Measurements from ENCODE around the gene CPNE1. TPM values are rescaled to one million over a fixed set of nuclear protein-coding genes. Genes with fewer than 3 reads are reported as not detected.

Gene CPNE1
- total RNA-seq, 6 donors from 2014 or later = 48.8 to 210 (median 177) TPM

- ATAC-seq (ENCODE audit: low FRiP score in 2 of 2) (no peak), DNase-seq (no peak)
- H3K4me1 ChIP-seq = peaks cover 6 to 28% (median 20%) of the 10 kb centered on the region in 4 donors
- no peak overlapping the region for H3K27ac ChIP-seq
- TF ChIP-seq, protein P1, sequence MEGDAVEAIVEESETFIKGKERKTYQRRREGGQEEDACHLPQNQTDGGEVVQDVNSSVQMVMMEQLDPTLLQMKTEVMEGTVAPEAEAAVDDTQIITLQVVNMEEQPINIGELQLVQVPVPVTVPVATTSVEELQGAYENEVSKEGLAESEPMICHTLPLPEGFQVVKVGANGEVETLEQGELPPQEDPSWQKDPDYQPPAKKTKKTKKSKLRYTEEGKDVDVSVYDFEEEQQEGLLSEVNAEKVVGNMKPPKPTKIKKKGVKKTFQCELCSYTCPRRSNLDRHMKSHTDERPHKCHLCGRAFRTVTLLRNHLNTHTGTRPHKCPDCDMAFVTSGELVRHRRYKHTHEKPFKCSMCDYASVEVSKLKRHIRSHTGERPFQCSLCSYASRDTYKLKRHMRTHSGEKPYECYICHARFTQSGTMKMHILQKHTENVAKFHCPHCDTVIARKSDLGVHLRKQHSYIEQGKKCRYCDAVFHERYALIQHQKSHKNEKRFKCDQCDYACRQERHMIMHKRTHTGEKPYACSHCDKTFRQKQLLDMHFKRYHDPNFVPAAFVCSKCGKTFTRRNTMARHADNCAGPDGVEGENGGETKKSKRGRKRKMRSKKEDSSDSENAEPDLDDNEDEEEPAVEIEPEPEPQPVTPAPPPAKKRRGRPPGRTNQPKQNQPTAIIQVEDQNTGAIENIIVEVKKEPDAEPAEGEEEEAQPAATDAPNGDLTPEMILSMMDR (IDR thresholded peaks at IDR 0.05) = no peak
- TF ChIP-seq POLR2A (IDR thresholded peaks at IDR 0.05) (no peak), POLR2AphosphoS5 (IDR thresholded peaks at IDR 0.05) (no peak), EP300 (IDR thresholded peaks at IDR 0.05) (no peak)
- H3K27me3 ChIP-seq = no peaks in the 10 kb centered on the region
- H3K9me3 ChIP-seq = no peaks in the 10 kb centered on the region
- H3K36me3 ChIP-seq = peaks cover 3 to 38% (median 24%) of the 10 kb centered on the region in 4 donors
- no peak overlapping the region for H3K4me3 ChIP-seq
These were observed 12.7 kb downstream of the CPNE1 start for GRCh38 chr20:35651958-35652357.

- Histone ChIP-seq H3K9me3 (no peaks in the 10 kb centered on the region), H3K27me3 (no peaks in the 10 kb centered on the region), H3K36me3 (peaks cover 3 to 33% (median 24%) of the 10 kb centered on the region in 4 donors), H3K4me1 (peaks cover 0 to 21% (median 15%) of the 10 kb centered on the region in 4 donors), H3K4me3 (no peak overlapping the region), H3K27ac (peak overlapping the region in 1 of 4 donors; percentile 37)
- DNase-seq = no peak
- WGBS, 2 donors = 65 to 78% methylated on average over 3 of the region's 3 CpGs
- ATAC-seq (ENCODE audit: low FRiP score in 2 of 2) = no peak
- TF ChIP-seq POLR2A (IDR thresholded peaks at IDR 0.05) (no peak), POLR2AphosphoS5 (IDR thresholded peaks at IDR 0.05) (no peak), EP300 (IDR thresholded peaks at IDR 0.05) (no peak)
- TF ChIP-seq, protein P1 (IDR thresholded peaks at IDR 0.05) = no peak
These were observed 14.1 kb downstream of the CPNE1 start for GRCh38 chr20:35650632-35651031.

- H3K27ac ChIP-seq = no peak overlapping the region
- H3K4me3 ChIP-seq = no peak overlapping the region
- TF ChIP-seq POLR2AphosphoS5 (IDR thresholded peaks at IDR 0.05) (no peak), POLR2A (IDR thresholded peaks at IDR 0.05) (no peak), EP300 (IDR thresholded peaks at IDR 0.05) (no peak)
- TF ChIP-seq, protein P1 (IDR thresholded peaks at IDR 0.05) = no peak
- DNase-seq (no peak), ATAC-seq (ENCODE audit: low FRiP score in 2 of 2) (no peak)
- peaks cover 0 to 21% (median 15%) of the 10 kb centered on the region in 4 donors for H3K4me1 ChIP-seq
- no peaks in the 10 kb centered on the region for H3K27me3 ChIP-seq
- peaks cover 3 to 18% (median 11%) of the 10 kb centered on the region in 4 donors for H3K36me3 ChIP-seq
- no peaks in the 10 kb centered on the region for H3K9me3 ChIP-seq
These were observed 15.9 kb downstream of the CPNE1 start for GRCh38 chr20:35648836-35649235.

- no peak overlapping the region for H3K27ac ChIP-seq
- no peaks in the 10 kb centered on the region for H3K9me3 ChIP-seq
- WGBS, 2 donors = 81 to 90% methylated on average over 2 of the region's 2 CpGs
- no peaks in the 10 kb centered on the region for H3K36me3 ChIP-seq
- no peak for TF ChIP-seq POLR2AphosphoS5 (IDR thresholded peaks at IDR 0.05)
- TF ChIP-seq, protein P1 (IDR thresholded peaks at IDR 0.05) = no peak
- no peak for TF ChIP-seq EP300 (IDR thresholded peaks at IDR 0.05)
- TF ChIP-seq POLR2A (IDR thresholded peaks at IDR 0.05) = no peak
- H3K4me1 ChIP-seq = peaks cover 0 to 12% (median 6%) of the 10 kb centered on the region in 4 donors
- no peak for ATAC-seq (ENCODE audit: low FRiP score in 2 of 2)
- no peak overlapping the region for H3K4me3 ChIP-seq
- H3K27me3 ChIP-seq = no peaks in the 10 kb centered on the region
- no peak for DNase-seq
These were observed 19.9 kb downstream of the CPNE1 start for GRCh38 chr20:35644806-35645205.

DNA sequence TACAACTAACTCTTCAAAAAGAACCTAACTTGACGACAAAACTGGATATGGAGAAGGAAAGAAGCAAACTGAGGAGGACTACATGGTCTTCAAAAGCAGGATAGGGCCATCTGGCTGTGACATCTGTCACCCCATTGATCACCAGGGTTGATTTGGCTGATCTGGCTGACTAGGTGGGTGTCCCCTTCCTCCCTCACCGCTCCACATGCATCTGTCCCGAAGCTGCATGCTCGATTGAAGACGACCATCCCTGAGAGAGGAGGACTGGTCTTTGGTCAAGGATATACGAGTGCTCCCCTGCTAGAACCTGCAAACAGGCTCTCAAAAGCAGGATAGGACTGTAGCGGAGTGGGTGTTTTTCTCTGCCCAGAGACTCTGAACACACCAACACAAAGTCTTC is 21.7 kb downstream of the CPNE1 start:
- DNase-seq (no peak), ATAC-seq (ENCODE audit: low FRiP score in 2 of 2) (no peak)
- Histone ChIP-seq H3K27me3 (no peaks in the 10 kb centered on the region), H3K36me3 (no peaks in the 10 kb centered on the region), H3K27ac (no peak overlapping the region), H3K9me3 (no peaks in the 10 kb centered on the region), H3K4me1 (no peaks in the 10 kb centered on the region), H3K4me3 (no peak overlapping the region)
- no peak for TF ChIP-seq POLR2AphosphoS5 (IDR thresholded peaks at IDR 0.05)
- TF ChIP-seq, protein P1 (IDR thresholded peaks at IDR 0.05) = no peak
- no peak for TF ChIP-seq POLR2A (IDR thresholded peaks at IDR 0.05)
- no peak for TF ChIP-seq EP300 (IDR thresholded peaks at IDR 0.05)
- 93 to 94% methylated on average over 7 of the region's 7 CpGs for WGBS, 2 donors

Measured in upper lobe of left lung (tissue), 6 donors.